HEK293 (cell line): ENCODE measurements around the gene ZNF214.
"Not testable (repeated sequence)": the region's sequence is repeated elsewhere in the genome, so short reads cannot be mapped to it uniquely, and the experiment has no call there.

Experiments used
- CTCF ChIA-PET: fragments of 350-600 bp; formaldehyde crosslinking; extraction: SDS; loops from one replicate; lab custom pipeline; 2021; ENCODE audit warnings: antibody characterized with exemption; lab: Yijun Ruan, JAX
- POLR2A ChIA-PET: fragments of 300-600 bp; formaldehyde crosslinking; extraction: SDS; loops from one replicate; lab custom pipeline; 2020; ENCODE audit warnings: antibody characterized with exemption, inconsistent platforms; lab: Yijun Ruan, JAX
- H3K27ac ChIP-seq: fragments of 200-500 bp; sonication (Bioruptor generic); 2 replicates; pipeline ENCODE4 v1.5.1; 2014; ENCODE audit warnings: low read depth, low read length, control low read depth, inconsistent platforms; ENCODE audit errors: extremely low read depth
- H3K36me3 ChIP-seq, 2 experiments: fragments of 200-500 bp in 1 of 2; sonication (Bioruptor generic) in 1 of 2; 1 replicate in 1 of 2; 2 replicates in 1 of 2; pipeline ENCODE4 v1.5.1; 2014 to 2017; ENCODE audit warnings: inconsistent platforms in 2 of 2, low read length in 2 of 2; ENCODE audit not compliant: control insufficient read depth in 2 of 2, insufficient read depth in 1 of 2
- H3K4me1 ChIP-seq: fragments of 200-500 bp; sonication (Bioruptor generic); 2 replicates; pipeline ENCODE4 v1.5.1; 2014; ENCODE audit warnings: mild to moderate bottlenecking, low read length, inconsistent platforms; ENCODE audit not compliant: control insufficient read depth, insufficient read depth
- H3K4me3 ChIP-seq: 2 replicates; pipeline ENCODE4 v1.5.1; 2011; ENCODE audit warnings: low read depth, mild to moderate bottlenecking, control low read depth, low read length, moderate library complexity
- H3K9me3 ChIP-seq: fragments of 200-500 bp; sonication (Bioruptor generic); 2 replicates; pipeline ENCODE4 v1.5.1; 2014; ENCODE audit warnings: low read depth, low read length, inconsistent platforms; ENCODE audit not compliant: control insufficient read depth, insufficient read depth
- ZNF274 ChIP-seq, 2 experiments: fragments of 200-500 bp in 1 of 2; fragments of 450-650 bp in 1 of 2; sonication (Bioruptor generic) in 1 of 2; formaldehyde crosslinking in 1 of 2; IDR thresholded peaks; 2 replicates each; pipeline versions ENCODE4 v1.5.1 to v1.6.1; 2014 to 2016; ENCODE audit warnings: borderline replicate concordance in 1 of 2, inconsistent platforms in 1 of 2, low read length in 1 of 2, missing biosample characterization in 1 of 2, missing genetic modification characterization in 1 of 2
- ZNF335 ChIP-seq: fragments of 450-650 bp; formaldehyde crosslinking; conservative IDR thresholded peaks from 2 replicates; pipeline ENCODE4 v1.5.1; 2016; ENCODE audit warnings: missing biosample characterization, missing genetic modification characterization
- TF ChIP-seq, protein P1 (sequence below): fragments of 450-650 bp; formaldehyde crosslinking; IDR thresholded peaks from 2 replicates; pipeline ENCODE4 v1.5.1; 2017; ENCODE audit warnings: missing biosample characterization, missing genetic modification characterization
- TF ChIP-seq, protein P2 (sequence below): fragments of 450-650 bp; formaldehyde crosslinking; IDR thresholded peaks from 2 replicates; pipeline ENCODE4 v1.5.1; 2016; ENCODE audit warnings: missing biosample characterization, missing genetic modification characterization

The ZNF214 gene

DNA sequence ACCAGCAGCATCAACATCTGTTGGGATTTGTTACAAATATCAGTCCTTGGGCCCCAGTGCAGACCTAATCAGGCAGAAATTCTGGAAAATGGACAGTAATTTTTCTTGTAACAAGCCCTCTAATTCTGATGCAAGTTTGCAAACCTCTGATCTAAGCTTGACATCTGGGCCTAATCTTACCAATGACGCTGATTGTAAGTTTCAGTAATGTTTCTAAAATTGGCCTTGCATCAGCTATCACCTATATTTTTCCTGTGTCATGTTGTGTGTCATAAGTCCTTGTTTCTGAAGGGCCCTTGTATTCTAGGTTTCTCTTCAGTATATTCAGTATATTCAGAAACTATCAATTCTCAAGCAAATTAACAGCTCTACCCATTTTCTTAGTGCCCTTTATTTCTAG is 57.5 kb downstream of the ZNF214 start:
- ChIA-PET CTCF (no interaction called here), POLR2A (no interaction called here)
- no peaks in the 10 kb centered on the region for H3K36me3 ChIP-seq
- H3K27ac ChIP-seq = no peak overlapping the region
- no peaks in the 10 kb centered on the region for H3K4me1 ChIP-seq
- no peaks in the 10 kb centered on the region for H3K9me3 ChIP-seq
- no peak for TF ChIP-seq ZNF335
- TF ChIP-seq, all 188 proteins: peak for 0
- no peak overlapping the region for H3K4me3 ChIP-seq

DNA sequence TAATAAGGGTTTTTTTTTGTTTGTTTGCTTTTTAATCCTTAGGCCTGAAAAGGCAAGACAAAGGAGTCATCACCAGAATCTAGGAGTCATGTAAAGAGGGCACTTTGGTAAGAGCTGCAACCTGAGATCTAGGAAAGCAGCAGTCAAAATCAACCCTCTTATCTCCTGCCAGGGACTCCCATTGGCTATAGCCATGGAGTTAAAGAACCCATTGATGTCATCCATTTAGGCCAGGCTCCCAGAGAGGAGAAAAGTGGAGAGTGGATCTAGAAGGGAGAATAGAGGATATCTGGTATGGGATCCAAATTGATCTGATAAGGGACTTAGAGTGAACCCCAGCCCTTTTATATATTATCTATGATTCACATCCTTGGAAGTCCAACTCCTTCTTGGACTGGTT is 58.0 kb downstream of the ZNF214 start:
- ChIA-PET CTCF (no interaction called here), POLR2A (no interaction called here)
- H3K27ac ChIP-seq = no peak overlapping the region

DNA sequence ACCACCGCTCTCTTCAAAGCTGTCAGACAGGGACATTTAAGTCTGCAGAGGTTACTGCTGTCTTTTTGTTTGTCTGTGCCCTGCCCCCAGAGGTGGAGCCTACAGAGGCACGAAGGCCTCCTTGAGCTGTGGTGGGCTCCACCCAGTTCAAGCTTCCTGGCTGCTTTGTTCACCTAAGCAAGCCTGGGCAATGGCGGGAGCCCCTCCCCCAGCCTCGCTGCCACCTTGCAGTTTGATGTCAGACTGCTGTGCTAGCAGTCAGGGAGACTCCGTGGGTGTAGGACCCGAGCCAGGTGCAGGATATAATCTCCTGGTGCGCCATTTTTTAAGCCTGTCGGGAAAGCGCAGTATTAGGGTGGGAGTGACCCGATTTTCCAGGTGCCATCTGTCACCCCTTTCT is 65.9 kb downstream of the ZNF214 start:
- CTCF ChIA-PET, H3K4me1 ChIP-seq, H3K4me3 ChIP-seq, H3K9me3 ChIP-seq, POLR2A ChIA-PET, H3K27ac ChIP-seq: not testable (repeated sequence)
- peaks cover 0 to 22% of the 10 kb centered on the region in 2 experiments; a peak in 1 of 3 replicates for H3K36me3 ChIP-seq

More for the DNA sequence above, 58.0 kb downstream of the ZNF214 start:
- no peak overlapping the region for H3K4me3 ChIP-seq
- TF ChIP-seq, protein P1, sequence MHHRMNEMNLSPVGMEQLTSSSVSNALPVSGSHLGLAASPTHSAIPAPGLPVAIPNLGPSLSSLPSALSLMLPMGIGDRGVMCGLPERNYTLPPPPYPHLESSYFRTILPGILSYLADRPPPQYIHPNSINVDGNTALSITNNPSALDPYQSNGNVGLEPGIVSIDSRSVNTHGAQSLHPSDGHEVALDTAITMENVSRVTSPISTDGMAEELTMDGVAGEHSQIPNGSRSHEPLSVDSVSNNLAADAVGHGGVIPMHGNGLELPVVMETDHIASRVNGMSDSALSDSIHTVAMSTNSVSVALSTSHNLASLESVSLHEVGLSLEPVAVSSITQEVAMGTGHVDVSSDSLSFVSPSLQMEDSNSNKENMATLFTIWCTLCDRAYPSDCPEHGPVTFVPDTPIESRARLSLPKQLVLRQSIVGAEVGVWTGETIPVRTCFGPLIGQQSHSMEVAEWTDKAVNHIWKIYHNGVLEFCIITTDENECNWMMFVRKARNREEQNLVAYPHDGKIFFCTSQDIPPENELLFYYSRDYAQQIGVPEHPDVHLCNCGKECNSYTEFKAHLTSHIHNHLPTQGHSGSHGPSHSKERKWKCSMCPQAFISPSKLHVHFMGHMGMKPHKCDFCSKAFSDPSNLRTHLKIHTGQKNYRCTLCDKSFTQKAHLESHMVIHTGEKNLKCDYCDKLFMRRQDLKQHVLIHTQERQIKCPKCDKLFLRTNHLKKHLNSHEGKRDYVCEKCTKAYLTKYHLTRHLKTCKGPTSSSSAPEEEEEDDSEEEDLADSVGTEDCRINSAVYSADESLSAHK (tag by site-specific recombination) = no peak
- TF ChIP-seq, protein P2, sequence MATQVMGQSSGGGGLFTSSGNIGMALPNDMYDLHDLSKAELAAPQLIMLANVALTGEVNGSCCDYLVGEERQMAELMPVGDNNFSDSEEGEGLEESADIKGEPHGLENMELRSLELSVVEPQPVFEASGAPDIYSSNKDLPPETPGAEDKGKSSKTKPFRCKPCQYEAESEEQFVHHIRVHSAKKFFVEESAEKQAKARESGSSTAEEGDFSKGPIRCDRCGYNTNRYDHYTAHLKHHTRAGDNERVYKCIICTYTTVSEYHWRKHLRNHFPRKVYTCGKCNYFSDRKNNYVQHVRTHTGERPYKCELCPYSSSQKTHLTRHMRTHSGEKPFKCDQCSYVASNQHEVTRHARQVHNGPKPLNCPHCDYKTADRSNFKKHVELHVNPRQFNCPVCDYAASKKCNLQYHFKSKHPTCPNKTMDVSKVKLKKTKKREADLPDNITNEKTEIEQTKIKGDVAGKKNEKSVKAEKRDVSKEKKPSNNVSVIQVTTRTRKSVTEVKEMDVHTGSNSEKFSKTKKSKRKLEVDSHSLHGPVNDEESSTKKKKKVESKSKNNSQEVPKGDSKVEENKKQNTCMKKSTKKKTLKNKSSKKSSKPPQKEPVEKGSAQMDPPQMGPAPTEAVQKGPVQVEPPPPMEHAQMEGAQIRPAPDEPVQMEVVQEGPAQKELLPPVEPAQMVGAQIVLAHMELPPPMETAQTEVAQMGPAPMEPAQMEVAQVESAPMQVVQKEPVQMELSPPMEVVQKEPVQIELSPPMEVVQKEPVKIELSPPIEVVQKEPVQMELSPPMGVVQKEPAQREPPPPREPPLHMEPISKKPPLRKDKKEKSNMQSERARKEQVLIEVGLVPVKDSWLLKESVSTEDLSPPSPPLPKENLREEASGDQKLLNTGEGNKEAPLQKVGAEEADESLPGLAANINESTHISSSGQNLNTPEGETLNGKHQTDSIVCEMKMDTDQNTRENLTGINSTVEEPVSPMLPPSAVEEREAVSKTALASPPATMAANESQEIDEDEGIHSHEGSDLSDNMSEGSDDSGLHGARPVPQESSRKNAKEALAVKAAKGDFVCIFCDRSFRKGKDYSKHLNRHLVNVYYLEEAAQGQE = no peak
- TF ChIP-seq ZNF274 (IDR thresholded peaks at IDR 0.05; ENCODE audit: low read length) (no peak), ZNF274 (tag by site-specific recombination; IDR thresholded peaks at IDR 0.05; ENCODE audit: borderline replicate concordance) (no peak)
- no peaks in the 10 kb centered on the region for H3K9me3 ChIP-seq
- no peaks in the 10 kb centered on the region for H3K36me3 ChIP-seq
- no peaks in the 10 kb centered on the region for H3K4me1 ChIP-seq
